ENCODE results near the gene SLC25A28.

DNA sequence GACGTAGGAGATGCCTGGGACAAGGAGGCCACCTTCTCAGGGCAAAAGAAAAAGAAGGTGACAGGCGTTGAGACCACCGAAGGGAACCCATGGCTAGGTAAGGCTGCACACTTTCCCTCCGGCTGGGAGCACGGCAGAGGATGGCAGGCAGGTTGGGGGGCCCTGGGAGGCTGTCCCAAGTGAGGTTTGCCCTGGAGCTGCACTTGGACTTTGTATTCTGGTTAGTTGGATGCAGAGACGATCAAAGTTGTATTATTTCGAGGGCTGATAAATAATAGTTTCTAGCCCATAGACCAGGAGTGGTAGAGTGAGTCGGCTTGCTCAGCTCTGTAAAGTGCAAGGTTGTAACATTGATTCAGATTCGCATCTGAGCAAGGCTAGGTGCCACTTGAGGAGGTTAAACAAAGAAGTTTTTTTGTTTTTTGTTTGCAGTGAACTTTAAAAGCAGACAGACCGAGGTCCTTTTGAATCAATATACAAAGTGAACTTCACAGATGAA lies 39.7 kb upstream of the SLC25A28 start:
- TF ChIP-seq, protein P1, sequence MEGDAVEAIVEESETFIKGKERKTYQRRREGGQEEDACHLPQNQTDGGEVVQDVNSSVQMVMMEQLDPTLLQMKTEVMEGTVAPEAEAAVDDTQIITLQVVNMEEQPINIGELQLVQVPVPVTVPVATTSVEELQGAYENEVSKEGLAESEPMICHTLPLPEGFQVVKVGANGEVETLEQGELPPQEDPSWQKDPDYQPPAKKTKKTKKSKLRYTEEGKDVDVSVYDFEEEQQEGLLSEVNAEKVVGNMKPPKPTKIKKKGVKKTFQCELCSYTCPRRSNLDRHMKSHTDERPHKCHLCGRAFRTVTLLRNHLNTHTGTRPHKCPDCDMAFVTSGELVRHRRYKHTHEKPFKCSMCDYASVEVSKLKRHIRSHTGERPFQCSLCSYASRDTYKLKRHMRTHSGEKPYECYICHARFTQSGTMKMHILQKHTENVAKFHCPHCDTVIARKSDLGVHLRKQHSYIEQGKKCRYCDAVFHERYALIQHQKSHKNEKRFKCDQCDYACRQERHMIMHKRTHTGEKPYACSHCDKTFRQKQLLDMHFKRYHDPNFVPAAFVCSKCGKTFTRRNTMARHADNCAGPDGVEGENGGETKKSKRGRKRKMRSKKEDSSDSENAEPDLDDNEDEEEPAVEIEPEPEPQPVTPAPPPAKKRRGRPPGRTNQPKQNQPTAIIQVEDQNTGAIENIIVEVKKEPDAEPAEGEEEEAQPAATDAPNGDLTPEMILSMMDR (conservative IDR thresholded peaks at IDR 0.05; ENCODE audit: low read depth in 2 of 2): no peak
- TF ChIP-seq POLR2AphosphoS5 (IDR thresholded peaks at IDR 0.05; ENCODE audit: low read depth) (no peak), EZH2 (IDR thresholded peaks at IDR 0.05; ENCODE audit: low read depth, unreplicated experiment) (no peak), EZH2phosphoT487 (IDR thresholded peaks at IDR 0.05; ENCODE audit: unreplicated experiment) (no peak), NANOG (IDR thresholded peaks at IDR 0.05; ENCODE audit: borderline replicate concordance) (no peak)
- TF ChIP-seq, protein P2, sequence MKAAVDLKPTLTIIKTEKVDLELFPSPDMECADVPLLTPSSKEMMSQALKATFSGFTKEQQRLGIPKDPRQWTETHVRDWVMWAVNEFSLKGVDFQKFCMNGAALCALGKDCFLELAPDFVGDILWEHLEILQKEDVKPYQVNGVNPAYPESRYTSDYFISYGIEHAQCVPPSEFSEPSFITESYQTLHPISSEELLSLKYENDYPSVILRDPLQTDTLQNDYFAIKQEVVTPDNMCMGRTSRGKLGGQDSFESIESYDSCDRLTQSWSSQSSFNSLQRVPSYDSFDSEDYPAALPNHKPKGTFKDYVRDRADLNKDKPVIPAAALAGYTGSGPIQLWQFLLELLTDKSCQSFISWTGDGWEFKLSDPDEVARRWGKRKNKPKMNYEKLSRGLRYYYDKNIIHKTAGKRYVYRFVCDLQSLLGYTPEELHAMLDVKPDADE (IDR thresholded peaks at IDR 0.05): no peak
- TF ChIP-seq, protein P3, sequence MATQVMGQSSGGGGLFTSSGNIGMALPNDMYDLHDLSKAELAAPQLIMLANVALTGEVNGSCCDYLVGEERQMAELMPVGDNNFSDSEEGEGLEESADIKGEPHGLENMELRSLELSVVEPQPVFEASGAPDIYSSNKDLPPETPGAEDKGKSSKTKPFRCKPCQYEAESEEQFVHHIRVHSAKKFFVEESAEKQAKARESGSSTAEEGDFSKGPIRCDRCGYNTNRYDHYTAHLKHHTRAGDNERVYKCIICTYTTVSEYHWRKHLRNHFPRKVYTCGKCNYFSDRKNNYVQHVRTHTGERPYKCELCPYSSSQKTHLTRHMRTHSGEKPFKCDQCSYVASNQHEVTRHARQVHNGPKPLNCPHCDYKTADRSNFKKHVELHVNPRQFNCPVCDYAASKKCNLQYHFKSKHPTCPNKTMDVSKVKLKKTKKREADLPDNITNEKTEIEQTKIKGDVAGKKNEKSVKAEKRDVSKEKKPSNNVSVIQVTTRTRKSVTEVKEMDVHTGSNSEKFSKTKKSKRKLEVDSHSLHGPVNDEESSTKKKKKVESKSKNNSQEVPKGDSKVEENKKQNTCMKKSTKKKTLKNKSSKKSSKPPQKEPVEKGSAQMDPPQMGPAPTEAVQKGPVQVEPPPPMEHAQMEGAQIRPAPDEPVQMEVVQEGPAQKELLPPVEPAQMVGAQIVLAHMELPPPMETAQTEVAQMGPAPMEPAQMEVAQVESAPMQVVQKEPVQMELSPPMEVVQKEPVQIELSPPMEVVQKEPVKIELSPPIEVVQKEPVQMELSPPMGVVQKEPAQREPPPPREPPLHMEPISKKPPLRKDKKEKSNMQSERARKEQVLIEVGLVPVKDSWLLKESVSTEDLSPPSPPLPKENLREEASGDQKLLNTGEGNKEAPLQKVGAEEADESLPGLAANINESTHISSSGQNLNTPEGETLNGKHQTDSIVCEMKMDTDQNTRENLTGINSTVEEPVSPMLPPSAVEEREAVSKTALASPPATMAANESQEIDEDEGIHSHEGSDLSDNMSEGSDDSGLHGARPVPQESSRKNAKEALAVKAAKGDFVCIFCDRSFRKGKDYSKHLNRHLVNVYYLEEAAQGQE (IDR thresholded peaks at IDR 0.05; ENCODE audit: unreplicated experiment): no peak
